Glutamatergic neuron (in vitro differentiated cells): ENCODE results near the gene SNX10. TPM values are rescaled to one million over a fixed set of nuclear protein-coding genes. Genes with fewer than 3 reads are reported as not detected.
"Not testable (repeated sequence)": the region's sequence is repeated elsewhere in the genome, so short reads cannot be mapped to it uniquely, and the experiment has no call there.

Source experiments
- DNase-seq: peaks from one replicate; pipeline ENCODE4 v3.0.0; 2022
- H3K27ac Mint-ChIP-seq: one replicate; pipeline ENCODE4 v1.8.0; 2020; ENCODE audit warnings: mild to moderate bottlenecking, mixed read lengths, inconsistent platforms; ENCODE audit not compliant: unreplicated experiment
- H3K27me3 Mint-ChIP-seq: one replicate; pipeline ENCODE4 v1.8.0; 2020; ENCODE audit warnings: mild to moderate bottlenecking, moderate library complexity, mixed read lengths, inconsistent platforms; ENCODE audit not compliant: unreplicated experiment
- H3K36me3 Mint-ChIP-seq: one replicate; pipeline ENCODE4 v1.8.0; 2020; ENCODE audit warnings: mild to moderate bottlenecking, mixed read lengths, inconsistent platforms; ENCODE audit not compliant: unreplicated experiment
- H3K4me1 Mint-ChIP-seq: one replicate; pipeline ENCODE4 v1.8.0; 2020; ENCODE audit warnings: mild to moderate bottlenecking, low read depth, mixed read lengths, inconsistent platforms; ENCODE audit not compliant: unreplicated experiment
- H3K4me3 Mint-ChIP-seq: one replicate; pipeline ENCODE4 v1.8.0; 2020; ENCODE audit warnings: mild to moderate bottlenecking, mixed read lengths, inconsistent platforms; ENCODE audit not compliant: unreplicated experiment
- H3K9me3 Mint-ChIP-seq: one replicate; pipeline ENCODE4 v1.8.0; 2020; ENCODE audit warnings: mild to moderate bottlenecking, moderate library complexity, mixed read lengths, inconsistent platforms; ENCODE audit not compliant: unreplicated experiment
- CTCF ChIP-seq: fragments of 200-600 bp; sonication (generic); IDR thresholded peaks from one replicate; pipeline ENCODE4 v1.5.0; 2021; ENCODE audit not compliant: partially characterized antibody, unreplicated experiment
- long read RNA-seq: library from polyadenylated mRNA; unstranded; transcript quantifications from one replicate; pipeline ENCODE4 v2.0.0, GENCODE V29; 2020; ENCODE audit not compliant: unreplicated experiment
- total RNA-seq: library from RNA; stranded (reverse); fragmentation: NEBNext Ultra II Directional; extraction: Animal tissue kit (Norgen Biotek cat#: 25700); gene quantifications from one replicate; pipeline ENCODE4 v1.2.1, GENCODE V29; 2021; ENCODE audit not compliant: unreplicated experiment

Gene SNX10
- total RNA-seq: 6.1 TPM
- long read RNA-seq, partial matches to known transcripts: 0 of 2 reads
- long read RNA-seq, other reads (novel, unspliced or antisense): 0 of 2 reads

- Mint-ChIP-seq H3K36me3 (no peaks in the 10 kb centered on the region), H3K27ac (no peak within 1 kb of the TSS), H3K4me1 (peaks cover 2% of the 10 kb centered on the region), H3K27me3 (no peaks in the 10 kb centered on the region), H3K4me3 (peak within 1 kb of the TSS; percentile 90), H3K9me3 (no peaks in the 10 kb centered on the region)
- DNase-seq: peak; percentile 60
- TF ChIP-seq CTCF: no peak
These were observed at the start of gene SNX10 for GRCh38 chr7:26291699-26292538. TSS of gene SNX10 (plus strand) at chr7:26291862. CDS start at chr7:26346443, 54,581 bp downstream.

DNA sequence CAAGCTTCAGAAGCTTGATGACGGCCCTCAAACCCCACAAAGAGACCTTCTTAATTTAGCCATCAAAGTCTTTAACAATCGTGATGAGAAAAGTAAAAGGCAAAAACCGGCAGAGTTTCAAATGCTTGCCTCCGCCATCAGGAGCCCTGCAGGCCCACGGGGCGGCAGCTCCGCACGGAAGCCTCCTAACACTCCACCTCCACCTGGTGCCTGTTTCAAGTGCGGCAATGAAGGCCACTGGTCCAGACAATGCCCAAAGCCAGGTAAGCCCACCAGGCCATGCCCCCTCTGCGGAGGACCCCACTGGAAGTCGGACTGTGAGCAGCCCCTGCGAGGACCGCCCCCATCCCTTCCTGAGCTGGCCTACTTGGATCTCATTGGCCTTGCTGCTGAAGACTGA lies 46.5 kb upstream of the SNX10 start:
- no peak for DNase-seq
- no peak overlapping the region for H3K27ac Mint-ChIP-seq
- H3K27me3 Mint-ChIP-seq: no peaks in the 10 kb centered on the region
- no peaks in the 10 kb centered on the region for H3K4me1 Mint-ChIP-seq
- H3K4me3 Mint-ChIP-seq: no peak overlapping the region
- no peak for TF ChIP-seq CTCF
- H3K36me3 Mint-ChIP-seq: no peaks in the 10 kb centered on the region
- H3K9me3 Mint-ChIP-seq: no peaks in the 10 kb centered on the region

GRCh38 chr7:26250239-26250638 lies 41.4 kb upstream of the SNX10 start:
- Mint-ChIP-seq H3K4me1 (no peaks in the 10 kb centered on the region), H3K9me3 (no peaks in the 10 kb centered on the region), H3K36me3 (no peaks in the 10 kb centered on the region), H3K27me3 (no peaks in the 10 kb centered on the region), H3K4me3 (no peak overlapping the region), H3K27ac (no peak overlapping the region)
- no peak for TF ChIP-seq CTCF
- no peak for DNase-seq

DNA sequence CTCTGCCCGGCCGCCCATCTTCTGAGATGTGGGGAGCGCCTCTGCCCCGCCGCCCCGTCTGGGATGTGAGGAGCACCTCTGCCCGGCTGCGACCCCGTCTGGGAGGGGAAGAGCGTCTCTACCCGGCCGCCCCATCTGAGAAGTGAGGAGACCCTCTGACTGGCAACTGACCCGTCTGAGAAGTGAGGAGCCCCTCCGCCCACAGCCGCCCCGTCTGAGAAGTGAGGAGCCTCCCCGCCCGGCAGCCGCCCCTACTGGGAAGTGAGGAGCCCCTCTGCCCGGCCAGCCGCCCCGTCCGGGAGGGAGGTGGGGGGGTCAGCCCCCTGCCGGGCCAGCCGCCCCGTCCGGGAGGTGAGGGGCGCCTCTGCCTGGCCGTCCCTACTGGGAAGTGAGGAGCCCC lies 29.8 kb upstream of the SNX10 start:
- peaks cover 23% of the 10 kb centered on the region for H3K36me3 Mint-ChIP-seq
- not testable (repeated sequence) for H3K4me3 Mint-ChIP-seq, H3K9me3 Mint-ChIP-seq, H3K4me1 Mint-ChIP-seq, H3K27ac Mint-ChIP-seq, H3K27me3 Mint-ChIP-seq, DNase-seq

GRCh38 chr7:26265065-26265464 lies 26.6 kb upstream of the SNX10 start:
- H3K4me3 Mint-ChIP-seq: no peak overlapping the region
- H3K27me3 Mint-ChIP-seq: peaks cover 4% of the 10 kb centered on the region
- no peak for TF ChIP-seq CTCF
- peaks cover 5% of the 10 kb centered on the region for H3K9me3 Mint-ChIP-seq
- no peak overlapping the region for H3K27ac Mint-ChIP-seq
- no peak for DNase-seq
- no peaks in the 10 kb centered on the region for H3K4me1 Mint-ChIP-seq
- H3K36me3 Mint-ChIP-seq: peaks cover 23% of the 10 kb centered on the region
